Thoracic aorta (tissue), 2 donors: ENCODE results near the gene SNRNP27. TPM values are rescaled to one million over a fixed set of nuclear protein-coding genes. Genes with fewer than 3 reads are reported as not detected.

Experiments
- ATAC-seq: fragments of 150-250 bp; one replicate; pipeline ENCODE4 v1.8.0; 2017; ENCODE audit warnings: low read depth; ENCODE audit not compliant: insufficient number of reproducible peaks, low FRiP score
- DNase-seq: peaks from one replicate; pipeline ENCODE4 v3.0.0-alpha.2; 2020; ENCODE audit warnings: low spot score
- H3K27ac ChIP-seq, 2 donors: fragments of 200-600 bp; sonication (generic); 1 replicate in 1 of 2; 2 replicates in 1 of 2; pipeline ENCODE4 v1.5.1; 2016; ENCODE audit warnings: mild to moderate bottlenecking in 2 of 2, moderate library complexity in 2 of 2
- H3K27me3 ChIP-seq: fragments of 200-600 bp; sonication (generic); replicated peaks from 2 replicates; pipeline ENCODE4 v1.6.0; 2016; ENCODE audit warnings: mild to moderate bottlenecking; ENCODE audit not compliant: insufficient read depth
- H3K36me3 ChIP-seq: fragments of 200-600 bp; sonication (generic); one replicate; pipeline ENCODE4 v1.5.1; 2016
- H3K4me1 ChIP-seq, 2 donors: fragments of 200-600 bp; sonication (generic); 1 replicate in 1 of 2; 2 replicates in 1 of 2; pipeline versions ENCODE4 v1.5.1 to v1.6.0; 2016; ENCODE audit warnings: low read depth in 2 of 2, mild to moderate bottlenecking in 1 of 2; ENCODE audit not compliant: control insufficient read depth in 1 of 2
- H3K4me3 ChIP-seq: fragments of 200-600 bp; sonication (generic); 2 replicates; pipeline ENCODE4 v1.5.1; 2016; ENCODE audit warnings: mild to moderate bottlenecking
- H3K9me3 ChIP-seq: fragments of 200-600 bp; sonication (generic); 2 replicates; pipeline ENCODE4 v1.5.1; 2016
- total RNA-seq, 2 donors: library from RNA; depleted of rRNA; stranded (reverse); fragments of >200 nt; gene quantifications; one replicate each; pipeline versions ENCODE4 v1.1.0 to v1.2.3, GENCODE V29; 2016
- TF ChIP-seq, protein P1 (sequence below): fragments of 200-600 bp; sonication (generic); IDR thresholded peaks from one replicate; pipeline ENCODE4 v1.5.1; 2019; ENCODE audit warnings: antibody characterized with exemption

The SNRNP27 gene
- total RNA-seq, 2 donors from 2014 or later: 57.4 to 98.7 TPM

DNA sequence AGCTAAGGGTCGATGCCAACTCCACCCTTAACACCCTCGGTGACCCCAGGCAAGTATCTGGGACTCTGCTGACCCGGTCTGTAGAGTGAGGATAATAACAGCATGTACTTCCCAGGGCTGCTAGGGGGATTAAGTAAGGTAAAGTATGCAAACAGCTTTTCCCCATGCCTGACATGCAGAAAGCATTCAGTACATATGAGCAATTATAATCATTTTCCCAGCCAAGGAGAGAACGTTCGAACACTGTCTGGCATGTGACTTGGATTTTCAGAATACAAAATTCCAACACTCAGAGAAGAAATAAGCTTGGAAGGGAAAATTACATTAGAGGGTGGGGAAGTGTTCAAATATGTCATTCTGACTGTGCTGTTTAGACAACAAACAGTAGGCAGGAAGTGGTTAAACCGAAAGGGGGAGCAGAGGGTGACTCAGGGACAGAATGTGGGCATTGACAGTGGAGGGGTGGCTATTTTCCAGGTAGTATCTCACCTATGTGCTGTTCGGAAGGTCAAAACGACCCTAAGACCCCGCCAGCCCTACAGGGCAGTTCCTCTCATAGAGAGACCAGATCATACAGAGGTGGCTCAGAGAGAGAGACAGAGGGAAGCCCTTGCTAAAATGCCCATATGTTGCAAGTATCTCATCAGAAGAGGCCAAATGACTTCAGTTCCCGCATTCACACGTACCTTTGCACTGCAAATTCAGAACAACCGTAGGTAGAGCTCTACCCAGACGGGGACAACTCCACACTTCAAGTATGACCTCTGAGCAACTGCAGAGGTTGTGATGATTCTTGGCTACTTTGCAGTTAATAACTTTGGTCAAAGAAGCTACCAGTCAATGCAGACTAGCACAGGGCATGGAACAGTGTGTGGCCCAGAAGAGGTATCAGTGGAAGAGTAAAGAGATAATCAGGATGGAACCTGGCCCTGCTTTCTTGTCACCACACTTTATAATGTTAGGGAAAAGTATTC is 52.9 kb downstream of the SNRNP27 start:
- Histone ChIP-seq H3K27me3 (no peaks in the 10 kb centered on the region), H3K9me3 (no peaks in the 10 kb centered on the region), H3K4me3 (no peak overlapping the region), H3K36me3 (peaks cover 8% of the 10 kb centered on the region), H3K4me1 (no peaks in the 10 kb centered on the region), H3K27ac (no peak overlapping the region)
- ATAC-seq: no peak
- no peak for DNase-seq
- TF ChIP-seq, protein P1, sequence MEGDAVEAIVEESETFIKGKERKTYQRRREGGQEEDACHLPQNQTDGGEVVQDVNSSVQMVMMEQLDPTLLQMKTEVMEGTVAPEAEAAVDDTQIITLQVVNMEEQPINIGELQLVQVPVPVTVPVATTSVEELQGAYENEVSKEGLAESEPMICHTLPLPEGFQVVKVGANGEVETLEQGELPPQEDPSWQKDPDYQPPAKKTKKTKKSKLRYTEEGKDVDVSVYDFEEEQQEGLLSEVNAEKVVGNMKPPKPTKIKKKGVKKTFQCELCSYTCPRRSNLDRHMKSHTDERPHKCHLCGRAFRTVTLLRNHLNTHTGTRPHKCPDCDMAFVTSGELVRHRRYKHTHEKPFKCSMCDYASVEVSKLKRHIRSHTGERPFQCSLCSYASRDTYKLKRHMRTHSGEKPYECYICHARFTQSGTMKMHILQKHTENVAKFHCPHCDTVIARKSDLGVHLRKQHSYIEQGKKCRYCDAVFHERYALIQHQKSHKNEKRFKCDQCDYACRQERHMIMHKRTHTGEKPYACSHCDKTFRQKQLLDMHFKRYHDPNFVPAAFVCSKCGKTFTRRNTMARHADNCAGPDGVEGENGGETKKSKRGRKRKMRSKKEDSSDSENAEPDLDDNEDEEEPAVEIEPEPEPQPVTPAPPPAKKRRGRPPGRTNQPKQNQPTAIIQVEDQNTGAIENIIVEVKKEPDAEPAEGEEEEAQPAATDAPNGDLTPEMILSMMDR: no peak

DNA sequence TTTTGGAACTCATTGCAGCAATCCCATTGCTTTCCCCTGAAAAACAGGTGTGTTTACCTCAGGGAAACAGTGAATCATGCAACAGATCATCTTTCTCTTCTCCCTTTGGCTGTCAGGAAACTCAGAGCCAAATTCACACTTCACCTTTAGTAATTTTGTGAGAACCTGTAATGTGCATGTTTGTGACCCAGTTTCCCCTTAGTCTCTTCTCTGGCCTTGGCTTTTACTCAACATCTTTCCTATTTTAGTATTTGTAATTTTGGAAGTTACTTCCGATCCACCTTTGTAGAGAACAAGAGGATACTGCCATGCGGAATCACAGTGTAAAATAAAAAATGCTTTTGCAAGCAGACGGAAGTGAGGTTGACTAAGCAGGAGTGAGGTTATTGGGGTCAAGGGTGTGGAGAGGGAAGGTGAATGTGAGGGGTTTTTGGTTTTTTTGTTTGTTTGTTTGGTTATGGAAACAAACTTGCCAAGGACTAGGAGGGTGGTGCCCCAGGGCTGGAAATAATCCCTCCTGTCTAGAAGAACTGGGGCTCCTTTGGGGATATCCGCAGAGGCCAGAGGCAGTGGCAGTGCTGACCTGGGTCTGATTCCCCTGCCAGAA is 53.7 kb downstream of the SNRNP27 start:
- Histone ChIP-seq H3K4me1 (no peaks in the 10 kb centered on the region), H3K27ac (no peak overlapping the region), H3K9me3 (no peaks in the 10 kb centered on the region), H3K4me3 (no peak overlapping the region), H3K27me3 (no peaks in the 10 kb centered on the region), H3K36me3 (peaks cover 7% of the 10 kb centered on the region)
- DNase-seq (no peak), ATAC-seq (no peak)
- TF ChIP-seq, protein P1: no peak

DNA sequence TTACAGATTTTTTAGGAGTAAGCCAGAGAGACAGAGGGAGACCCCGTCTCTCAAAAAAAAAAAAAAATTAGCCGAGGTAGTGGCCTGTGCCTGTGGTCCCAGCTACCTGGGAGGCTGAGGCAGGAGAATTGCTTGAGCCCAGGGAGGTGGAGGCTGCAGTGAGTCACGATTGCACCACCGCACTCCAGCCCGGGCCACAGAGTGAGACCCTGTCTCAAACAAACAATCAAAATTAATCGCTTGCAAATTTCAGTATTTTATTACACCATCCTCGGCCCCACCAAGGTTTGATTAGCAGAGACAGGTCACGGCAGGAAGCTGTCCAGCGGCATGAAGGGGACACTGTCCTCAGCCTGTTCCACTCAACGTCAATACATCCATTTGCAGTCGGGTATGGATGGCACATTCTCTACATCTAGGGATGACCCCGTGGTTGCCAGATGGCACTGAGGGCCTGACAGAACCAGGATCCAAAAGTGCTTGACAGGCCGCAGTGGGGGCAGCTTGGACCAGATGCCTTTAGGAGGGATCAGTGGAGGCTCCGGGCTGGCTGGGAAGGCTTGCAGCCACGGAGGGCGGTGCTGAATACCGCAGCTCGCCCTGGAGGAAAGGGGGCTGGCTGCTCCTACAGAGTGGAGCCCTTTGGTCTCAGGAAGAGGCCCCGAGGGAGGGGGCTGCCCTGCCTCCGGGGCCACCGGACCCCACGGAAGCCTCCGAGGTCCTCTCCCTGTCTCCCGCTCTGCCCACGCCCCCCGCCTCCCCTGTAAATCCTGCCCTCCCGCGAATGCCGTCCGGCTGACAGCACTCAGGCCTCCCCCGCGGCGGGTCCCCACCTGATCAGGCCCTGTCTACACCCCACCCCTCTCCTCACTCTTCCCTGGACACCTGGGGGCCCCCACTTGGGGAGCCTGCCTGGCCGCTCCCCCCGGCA is 54.5 kb downstream of the SNRNP27 start:
- DNase-seq (no peak), ATAC-seq (no peak)
- H3K27me3 ChIP-seq: no peaks in the 10 kb centered on the region
- H3K27ac ChIP-seq: no peak overlapping the region
- peaks cover 2% of the 10 kb centered on the region for H3K36me3 ChIP-seq
- TF ChIP-seq, protein P1: no peak
- H3K4me3 ChIP-seq: no peak overlapping the region
- no peaks in the 10 kb centered on the region for H3K9me3 ChIP-seq
- no peaks in the 10 kb centered on the region for H3K4me1 ChIP-seq

DNA sequence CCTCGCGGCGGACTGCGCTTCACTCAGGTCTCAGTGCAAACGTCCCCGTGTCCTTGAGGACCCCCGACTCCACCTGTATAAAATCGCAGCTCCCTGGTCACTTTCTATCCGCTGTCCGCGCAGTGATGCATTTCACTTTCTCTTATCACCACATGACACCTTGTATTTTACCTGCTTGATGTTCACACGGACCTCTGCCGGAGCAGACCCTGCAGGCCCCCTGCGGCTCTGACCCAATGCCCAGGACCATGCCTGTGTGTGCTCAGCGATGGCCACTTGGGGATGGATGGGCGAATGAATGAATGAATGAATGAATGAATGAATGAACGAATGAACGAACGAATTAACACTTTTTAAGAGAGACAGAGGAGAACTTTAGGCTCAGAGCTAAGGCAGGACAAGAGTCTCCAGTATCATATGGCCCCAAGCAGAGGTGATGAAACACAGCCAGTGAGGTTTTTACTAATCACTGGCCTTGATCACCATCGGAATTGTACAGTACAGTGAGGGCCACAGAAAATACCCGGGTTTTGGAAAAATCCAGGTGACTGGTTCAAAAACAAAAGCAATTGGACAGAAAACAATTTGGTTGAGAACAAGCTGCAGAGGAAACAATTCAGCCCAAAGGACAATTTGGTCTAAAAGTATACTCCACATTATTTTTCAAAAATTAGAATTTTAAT is 55.3 kb downstream of the SNRNP27 start:
- TF ChIP-seq, protein P1: no peak
- H3K4me1 ChIP-seq: no peaks in the 10 kb centered on the region
- H3K27ac ChIP-seq: no peak overlapping the region
- no peaks in the 10 kb centered on the region for H3K36me3 ChIP-seq
- DNase-seq: no peak
- no peaks in the 10 kb centered on the region for H3K27me3 ChIP-seq
- ATAC-seq: no peak
- H3K4me3 ChIP-seq: no peak overlapping the region
- H3K9me3 ChIP-seq: no peaks in the 10 kb centered on the region
